ENCODE results near the gene GALNTL6.

Gene GALNTL6

DNA sequence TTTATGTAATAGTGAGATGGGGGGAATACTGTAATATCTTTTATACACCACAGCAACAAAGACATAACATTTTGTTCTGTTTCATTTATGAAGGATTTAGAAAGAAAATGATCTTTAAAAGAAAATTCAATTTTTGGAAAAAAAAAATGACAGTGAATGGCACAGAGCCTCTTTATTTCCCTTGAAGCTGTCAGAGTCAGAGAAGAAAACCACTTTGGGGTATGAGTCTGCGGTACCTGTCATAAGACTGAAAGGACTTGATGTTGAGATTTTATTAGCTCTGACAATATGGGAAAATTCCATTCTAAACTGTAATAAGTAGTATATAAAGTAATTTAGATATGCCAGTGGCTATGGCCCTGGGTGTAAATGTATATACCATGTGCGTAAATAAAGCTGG is 134.8 kb downstream of the GALNTL6 start:
- Histone ChIP-seq H3K9me3 (ENCODE audit: severe bottlenecking) (no peaks in the 10 kb centered on the region), H3K36me3 (ENCODE audit: low read depth) (no peaks in the 10 kb centered on the region), H3K4me3 (ENCODE audit: severe bottlenecking) (no peak overlapping the region), H3K27ac (ENCODE audit: poor library complexity, severe bottlenecking) (no peak overlapping the region), H3K4me1 (ENCODE audit: insufficient read depth, poor library complexity, severe bottlenecking) (no peaks in the 10 kb centered on the region), H3K27me3 (ENCODE audit: insufficient read depth, poor library complexity, severe bottlenecking) (no peaks in the 10 kb centered on the region)
- ATAC-seq (ENCODE audit: low read depth) (no peak), DNase-seq (ENCODE audit: low spot score) (no peak)
- TF ChIP-seq CTCF (IDR thresholded peaks at IDR 0.05; ENCODE audit: poor library complexity, severe bottlenecking) = no peak

DNA sequence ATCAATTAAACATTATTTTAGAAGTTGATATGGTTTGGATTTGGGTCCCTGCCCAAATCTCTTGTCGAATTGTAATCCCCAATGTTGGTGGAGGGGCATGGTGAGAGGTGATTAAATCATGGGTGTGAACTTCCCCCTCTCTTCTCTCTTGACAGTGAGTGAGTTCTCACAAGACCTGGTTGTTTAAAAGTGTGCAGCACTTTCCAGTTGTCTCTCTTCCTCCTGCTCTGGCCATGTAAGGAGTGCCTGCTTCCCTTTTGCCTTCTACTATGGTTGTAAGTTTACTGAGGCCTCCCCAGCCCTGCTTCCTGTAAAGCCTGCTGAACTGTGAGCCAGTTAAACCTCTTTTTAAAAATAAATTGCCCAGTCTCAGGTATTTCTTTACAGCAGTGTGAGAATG is 141.4 kb downstream of the GALNTL6 start:
- no peaks in the 10 kb centered on the region for H3K27me3 ChIP-seq (ENCODE audit: insufficient read depth, poor library complexity, severe bottlenecking)
- no peaks in the 10 kb centered on the region for H3K9me3 ChIP-seq (ENCODE audit: severe bottlenecking)
- H3K4me3 ChIP-seq (ENCODE audit: severe bottlenecking) = no peak overlapping the region
- H3K27ac ChIP-seq (ENCODE audit: poor library complexity, severe bottlenecking) = no peak overlapping the region
- H3K36me3 ChIP-seq (ENCODE audit: low read depth) = no peaks in the 10 kb centered on the region
- no peaks in the 10 kb centered on the region for H3K4me1 ChIP-seq (ENCODE audit: insufficient read depth, poor library complexity, severe bottlenecking)
- no peak for TF ChIP-seq CTCF (IDR thresholded peaks at IDR 0.05; ENCODE audit: poor library complexity, severe bottlenecking)
- DNase-seq (ENCODE audit: low spot score) (no peak), ATAC-seq (ENCODE audit: low read depth) (no peak)

DNA sequence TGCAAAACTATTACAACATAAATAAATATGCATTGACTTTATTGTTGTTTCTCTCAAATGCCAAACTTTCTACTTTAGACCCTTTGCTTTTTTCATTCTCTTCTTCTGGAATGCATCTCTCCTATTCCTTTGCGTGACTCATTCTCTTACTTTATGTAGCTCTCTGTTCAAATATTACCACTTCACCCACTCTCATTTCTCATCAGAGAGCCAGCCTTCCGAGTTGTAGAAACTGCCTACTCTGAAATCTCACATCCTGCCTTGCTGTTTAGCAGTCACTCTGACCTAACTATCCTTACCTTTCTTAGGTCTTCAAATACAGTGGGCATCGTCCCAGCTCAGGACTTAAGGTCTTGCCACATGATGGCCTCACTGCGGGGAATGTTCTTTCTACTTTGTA is 143.5 kb downstream of the GALNTL6 start:
- Histone ChIP-seq H3K27ac (ENCODE audit: poor library complexity, severe bottlenecking) (no peak overlapping the region), H3K4me3 (ENCODE audit: severe bottlenecking) (no peak overlapping the region), H3K27me3 (ENCODE audit: insufficient read depth, poor library complexity, severe bottlenecking) (no peaks in the 10 kb centered on the region), H3K36me3 (ENCODE audit: low read depth) (no peaks in the 10 kb centered on the region), H3K4me1 (ENCODE audit: insufficient read depth, poor library complexity, severe bottlenecking) (no peaks in the 10 kb centered on the region), H3K9me3 (ENCODE audit: severe bottlenecking) (no peaks in the 10 kb centered on the region)
- DNase-seq (ENCODE audit: low spot score) (no peak), ATAC-seq (ENCODE audit: low read depth) (no peak)
- TF ChIP-seq CTCF (IDR thresholded peaks at IDR 0.05; ENCODE audit: poor library complexity, severe bottlenecking) = no peak

DNA sequence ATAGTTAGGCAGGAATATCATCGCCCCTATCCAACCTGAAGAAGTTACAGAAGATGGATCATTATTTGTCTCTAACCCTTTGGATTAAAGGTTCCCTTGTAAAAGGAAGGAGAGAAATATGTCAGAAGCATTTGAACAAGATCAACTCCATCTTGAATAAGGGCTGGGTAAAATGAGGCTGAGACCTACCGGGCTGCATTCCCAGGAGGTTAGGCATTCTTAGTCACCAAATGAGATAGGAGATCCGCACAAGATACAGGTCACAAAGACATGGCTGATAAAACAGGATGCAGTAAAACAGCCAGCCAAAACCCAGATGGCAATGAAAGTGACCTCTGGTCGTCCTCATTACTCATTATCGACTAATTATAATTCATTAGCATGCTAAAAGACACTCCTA is 148.9 kb downstream of the GALNTL6 start:
- H3K9me3 ChIP-seq (ENCODE audit: severe bottlenecking) = no peaks in the 10 kb centered on the region
- no peak for TF ChIP-seq CTCF (IDR thresholded peaks at IDR 0.05; ENCODE audit: poor library complexity, severe bottlenecking)
- no peaks in the 10 kb centered on the region for H3K4me1 ChIP-seq (ENCODE audit: insufficient read depth, poor library complexity, severe bottlenecking)
- no peak for ATAC-seq (ENCODE audit: low read depth)
- H3K27ac ChIP-seq (ENCODE audit: poor library complexity, severe bottlenecking) = no peak overlapping the region
- no peaks in the 10 kb centered on the region for H3K27me3 ChIP-seq (ENCODE audit: insufficient read depth, poor library complexity, severe bottlenecking)
- no peak overlapping the region for H3K4me3 ChIP-seq (ENCODE audit: severe bottlenecking)
- no peak for DNase-seq (ENCODE audit: low spot score)
- H3K36me3 ChIP-seq (ENCODE audit: low read depth) = no peaks in the 10 kb centered on the region

DNA sequence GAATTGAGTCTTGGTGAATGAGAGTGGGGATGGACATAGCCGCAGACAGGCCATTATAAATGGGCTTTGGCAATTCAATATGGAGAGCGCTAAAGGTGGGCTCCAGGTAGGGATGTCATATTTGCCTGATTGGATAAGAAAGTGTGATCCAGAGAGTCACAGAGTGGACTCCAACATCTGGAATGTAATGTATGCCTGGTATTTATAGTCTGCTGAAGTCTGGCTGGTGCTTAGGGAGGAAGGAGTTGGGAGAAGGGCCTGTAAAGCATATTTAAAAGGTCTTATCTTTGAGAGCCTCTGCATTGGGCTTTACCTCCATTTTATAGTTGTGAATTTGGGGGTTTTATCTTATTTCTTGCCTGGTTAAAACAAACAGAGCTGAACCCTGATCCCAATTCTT is 153.2 kb downstream of the GALNTL6 start:
- ATAC-seq (ENCODE audit: low read depth) = no peak
- Histone ChIP-seq H3K4me3 (ENCODE audit: severe bottlenecking) (no peak overlapping the region), H3K27ac (ENCODE audit: poor library complexity, severe bottlenecking) (no peak overlapping the region), H3K27me3 (ENCODE audit: insufficient read depth, poor library complexity, severe bottlenecking) (no peaks in the 10 kb centered on the region), H3K36me3 (ENCODE audit: low read depth) (no peaks in the 10 kb centered on the region), H3K9me3 (ENCODE audit: severe bottlenecking) (no peaks in the 10 kb centered on the region), H3K4me1 (ENCODE audit: insufficient read depth, poor library complexity, severe bottlenecking) (no peaks in the 10 kb centered on the region)
- no peak for DNase-seq (ENCODE audit: low spot score)
- no peak for TF ChIP-seq CTCF (IDR thresholded peaks at IDR 0.05; ENCODE audit: poor library complexity, severe bottlenecking)

Data from RWPE2 (cell line).